Tibial nerve (tissue), 3 donors: Measurements from ENCODE around the gene CYP2D6.

Experiments used
- CTCF ChIP-seq, 5 experiments: fragments of 200-600 bp in 3 of 5; fragments of 450-650 bp in 2 of 5; sonication (generic) in 3 of 5; IDR thresholded peaks; one replicate each; pipeline ENCODE4 v1.5.1; 2016 to 2019; ENCODE audit warnings: antibody characterized with exemption in 5 of 5, mild to moderate bottlenecking in 3 of 5, moderate library complexity in 2 of 5
- POLR2A ChIP-seq, 2 donors: fragments of 450-650 bp; IDR thresholded peaks; one replicate each; pipeline ENCODE4 v1.6.1; 2017; ENCODE audit warnings: antibody characterized with exemption in 2 of 2, mild to moderate bottlenecking in 2 of 2, moderate library complexity in 2 of 2

- no peak for TF ChIP-seq CTCF (IDR thresholded peaks at IDR 0.05)
- no peak for TF ChIP-seq POLR2A (IDR thresholded peaks at IDR 0.05)
Measured at GRCh38 chr22:42142771-42143461, 12.3 kb upstream of the CYP2D6 start.
